HG03354 (cell line): ENCODE measurements around the gene VSTM2A.

Source experiments
- ATAC-seq: cut with Tn5 transposase; IDR thresholded peaks from one replicate; pipeline ENCODE4 v1.9.1; 2021; ENCODE audit warnings: mild to moderate bottlenecking; ENCODE audit not compliant: unreplicated experiment, poor library complexity, severe bottlenecking

The VSTM2A gene

DNA sequence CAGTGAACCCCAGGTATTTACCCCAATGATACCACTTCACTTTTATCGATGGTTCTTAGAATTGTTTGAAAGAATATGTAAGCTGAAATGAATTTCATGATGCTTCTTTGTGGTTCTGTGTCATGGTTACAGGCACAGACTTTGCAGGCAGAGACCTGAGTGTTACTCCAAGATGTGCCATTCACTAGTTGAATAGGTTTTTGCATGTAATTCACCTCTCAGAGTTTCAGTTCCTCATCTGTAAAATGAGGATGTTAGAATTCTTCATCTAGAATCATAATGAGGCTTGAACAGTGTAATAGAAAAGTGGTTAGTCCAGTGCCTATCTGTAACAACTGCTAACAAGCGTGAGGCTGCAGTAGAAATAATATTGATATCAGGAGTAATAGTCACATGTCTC lies 54.6 kb downstream of the VSTM2A start:
- ATAC-seq: peak; percentile 96

DNA sequence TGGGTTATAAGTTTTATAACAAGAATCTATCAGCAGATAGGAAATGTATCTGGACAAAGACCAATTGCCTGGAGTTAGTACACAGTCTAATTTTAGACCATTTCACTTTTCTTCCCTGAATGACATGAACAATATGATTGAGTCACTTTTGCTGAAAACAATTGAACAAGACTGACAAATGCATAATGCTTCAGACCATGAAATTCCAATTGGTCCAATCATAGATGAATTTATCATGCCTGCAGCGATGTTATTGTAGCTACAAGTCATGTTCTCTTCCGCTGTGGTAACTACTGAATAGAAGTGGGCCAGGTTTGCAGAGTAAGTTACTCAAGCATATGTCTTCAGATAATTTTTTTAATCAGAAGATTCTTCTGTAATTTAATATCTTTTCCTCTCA lies 73.4 kb downstream of the VSTM2A start:
- ATAC-seq: no peak
